B cell (primary cell): Measurements from ENCODE around the gene CGB8. TPM values are rescaled to one million over a fixed set of nuclear protein-coding genes. Genes with fewer than 3 reads are reported as not detected.
"Not testable (repeated sequence)": the region's sequence is repeated elsewhere in the genome, so short reads cannot be mapped to it uniquely, and the experiment has no call there.

ENCODE experiments used
- ATAC-seq: fragments of 200-7000 bp; cut with Tn5 transposase; one replicate; pipeline ENCODE4 v1.10.0; 2021; ENCODE audit warnings: low read depth, mild to moderate bottlenecking, moderate number of reproducible peaks, moderate library complexity
- CTCF ChIA-PET: fragments of 350-600 bp; sonication (Branson Sonifier 250); formaldehyde crosslinking; loops from one replicate; lab custom pipeline; 2021; ENCODE audit warnings: antibody characterized with exemption, inconsistent platforms; lab: Charles Lee
- POLR2A ChIA-PET: fragments of 350-600 bp; sonication (Branson Sonifier 250); formaldehyde crosslinking; loops from one replicate; lab custom pipeline; 2021; ENCODE audit warnings: antibody characterized with exemption; lab: Charles Lee
- DNase-seq: peaks from one replicate; pipeline ENCODE4 v3.0.0; 2013
- H2AFZ ChIP-seq: 2 replicates; pipeline ENCODE4 v1.6.1; 2012; ENCODE audit warnings: mild to moderate bottlenecking, low read depth, low read length; ENCODE audit not compliant: insufficient read depth, poor library complexity, severe bottlenecking
- H3K27ac ChIP-seq, 2 donors: 1 replicate in 1 of 2; 2 replicates in 1 of 2; pipeline ENCODE4 v1.5.1; 2012 to 2013; ENCODE audit warnings: low read length in 2 of 2, mild to moderate bottlenecking in 2 of 2, moderate library complexity in 1 of 2
- H3K27me3 ChIP-seq, 4 experiments: fragments of 200-600 bp in 1 of 4; sonication (generic) in 1 of 4; replicated peaks in 1 of 4; 1 replicate in 2 of 4; 2 replicates in 2 of 4; pipeline versions ENCODE4 v1.6.1 to v1.7.0; 2013 to 2016; ENCODE audit warnings: low read length in 3 of 4, mild to moderate bottlenecking in 2 of 4, mixed read lengths in 1 of 4, moderate library complexity in 1 of 4; ENCODE audit not compliant: insufficient read depth in 4 of 4, control insufficient read depth in 3 of 4; ENCODE audit errors: control extremely low read depth in 1 of 4
- H3K36me3 ChIP-seq, 2 experiments: replicated peaks in 1 of 2; 1 replicate in 1 of 2; 2 replicates in 1 of 2; pipeline versions ENCODE4 v1.6.1 to v1.7.1; 2013; ENCODE audit warnings: low read length in 1 of 2; ENCODE audit not compliant: insufficient read depth in 2 of 2, control insufficient read depth in 1 of 2; ENCODE audit errors: control extremely low read depth in 1 of 2, extremely low read depth in 1 of 2
- H3K4me1 ChIP-seq, 2 donors: fragments of 200-600 bp in 1 of 2; sonication (generic) in 1 of 2; 1 replicate in 1 of 2; 2 replicates in 1 of 2; pipeline versions ENCODE4 v1.5.1 to v1.6.1; 2013 to 2017; ENCODE audit warnings: low read length in 2 of 2; ENCODE audit not compliant: control insufficient read depth in 2 of 2, insufficient read depth in 2 of 2
- H3K4me2 ChIP-seq: replicated peaks from 2 replicates; pipeline ENCODE3; 2012; ENCODE audit warnings: mild to moderate bottlenecking, low read depth, low read length; ENCODE audit not compliant: poor library complexity, severe bottlenecking
- H3K4me3 ChIP-seq, 5 experiments: fragments of 200-600 bp in 1 of 5; sonication (generic) in 1 of 5; 1 replicate in 3 of 5; 2 replicates in 2 of 5; pipeline versions ENCODE4 v1.5.1 to v1.7.0; 2011 to 2016; ENCODE audit warnings: low read length in 4 of 5, mild to moderate bottlenecking in 4 of 5, low read depth in 2 of 5, control low read depth in 1 of 5, moderate library complexity in 1 of 5; ENCODE audit not compliant: insufficient read depth in 1 of 5; ENCODE audit errors: control extremely low read depth in 1 of 5, extremely low read depth in 1 of 5
- H3K79me2 ChIP-seq: fragments of 200-600 bp; sonication (generic); one replicate; pipeline ENCODE4 v1.6.0; 2016; ENCODE audit warnings: low read length; ENCODE audit not compliant: control insufficient read depth, insufficient read depth
- H3K9ac ChIP-seq: fragments of 200-600 bp; sonication (generic); 2 replicates; pipeline ENCODE4 v1.6.1; 2017; ENCODE audit warnings: mild to moderate bottlenecking, low read length, moderate library complexity
- H3K9me3 ChIP-seq, 3 donors: one replicate each; pipeline versions ENCODE4 v1.6.1 to v1.7.1; 2013; ENCODE audit warnings: low read length in 2 of 3; ENCODE audit not compliant: control insufficient read depth in 2 of 3, insufficient read depth in 1 of 3; ENCODE audit errors: control extremely low read depth in 1 of 3
- H4K20me1 ChIP-seq: 2 replicates; pipeline ENCODE4 v1.6.0; 2012; ENCODE audit warnings: mild to moderate bottlenecking, low read length; ENCODE audit not compliant: insufficient read depth, control insufficient read depth, poor library complexity, severe bottlenecking
- H3K27ac Mint-ChIP-seq: one replicate; pipeline ENCODE4 v1.8.0; 2021; ENCODE audit warnings: mixed read lengths
- H3K27me3 Mint-ChIP-seq: one replicate; pipeline ENCODE4 v1.8.0; 2021; ENCODE audit warnings: mixed read lengths
- H3K4me1 Mint-ChIP-seq: one replicate; pipeline ENCODE4 v1.8.0; 2021; ENCODE audit warnings: mixed read lengths
- H3K4me3 Mint-ChIP-seq: one replicate; pipeline ENCODE4 v1.8.0; 2021; ENCODE audit warnings: mixed read lengths
- H3K9me3 Mint-ChIP-seq: one replicate; pipeline ENCODE4 v1.8.0; 2022; ENCODE audit warnings: mixed read lengths; ENCODE audit not compliant: insufficient read depth
- CTCF ChIP-seq: fragments of 200-600 bp; IDR thresholded peaks from one replicate; pipeline ENCODE4 v1.8.0; 2022; ENCODE audit warnings: antibody characterized with exemption, mild to moderate bottlenecking
- EZH2 ChIP-seq: IDR thresholded peaks from 2 replicates; pipeline ENCODE4 v1.6.1; 2012; ENCODE audit warnings: borderline replicate concordance, low read depth, mild to moderate bottlenecking, moderate library complexity, low read length; ENCODE audit not compliant: insufficient read depth, poor library complexity, severe bottlenecking
- WGBS: methylation state at CpG from one replicate; pipeline ENCODE4 v1.1.5; 2013; ENCODE audit warnings: missing lambda C conversion rate; ENCODE audit not compliant: insufficient coverage; 5-methylcytosine and 5-hydroxymethylcytosine counted together
- intact Hi-C: fragments of 100-400 bp; cut with micrococcal nuclease; formaldehyde crosslinking; loops from one replicate; pipeline ENCODE4 v1.10.0; 2022
- polyA plus RNA-seq: library from polyadenylated mRNA; depleted of rRNA; stranded (reverse); fragments of >200 nt; gene quantifications from 2 replicates; pipeline ENCODE4 v1.2.3, GENCODE V29; 2012
- total RNA-seq, 2 donors: library from RNA; stranded (reverse); fragments of 120-200 nt in 1 of 2; gene quantifications; 1 replicate in 1 of 2; 2 replicates in 1 of 2; pipeline versions ENCODE4 v1.2.3 to v1.2.4, GENCODE V29; 2013 to 2022

The CGB8 gene
- total and polyA plus RNA-seq, 2 donors (not counting 1 experiment from before 2014, with no cell fraction given) = not detected

GRCh38 chr19:49042177-49042576 lies 6.7 kb downstream of the CGB8 start:
- intact Hi-C loops = no loop called here
- Histone ChIP-seq H3K4me1 (no peaks in the 10 kb centered on the region), H3K9me3 (no peaks in the 10 kb centered on the region), H3K36me3 (no peaks in the 10 kb centered on the region), H3K4me2 (no peak overlapping the region), H4K20me1 (no peaks in the 10 kb centered on the region), H2AFZ (no peak overlapping the region), H3K27ac (no peak overlapping the region), H3K79me2 (no peaks in the 10 kb centered on the region), H3K4me3 (no peak overlapping the region), H3K9ac (no peak overlapping the region), H3K27me3 (no peaks in the 10 kb centered on the region)
- H3K27ac Mint-ChIP-seq = no peak overlapping the region
- peaks cover 9% of the 10 kb centered on the region for H3K27me3 Mint-ChIP-seq
- 94% methylated on average over 15 of the region's 17 CpGs for WGBS
- no peaks in the 10 kb centered on the region for H3K4me1 Mint-ChIP-seq
- no peak for TF ChIP-seq EZH2
- no peak for TF ChIP-seq CTCF
- DNase-seq = no peak
- no peak overlapping the region for H3K4me3 Mint-ChIP-seq
- no peak for ATAC-seq
- POLR2A ChIA-PET = no interaction called here
- H3K9me3 Mint-ChIP-seq = no peaks in the 10 kb centered on the region
- CTCF ChIA-PET = no interaction called here

GRCh38 chr19:49039736-49040135 lies 9.2 kb downstream of the CGB8 start:
- H3K27ac Mint-ChIP-seq, H3K79me2 ChIP-seq, H4K20me1 ChIP-seq, H3K36me3 ChIP-seq, H3K4me1 Mint-ChIP-seq, H3K9me3 ChIP-seq, H3K4me3 Mint-ChIP-seq, H3K4me3 ChIP-seq, POLR2A ChIA-PET, H3K27ac ChIP-seq, DNase-seq, ATAC-seq, H3K4me2 ChIP-seq, H3K9me3 Mint-ChIP-seq, H3K9ac ChIP-seq, H3K4me1 ChIP-seq, H2AFZ ChIP-seq, CTCF ChIA-PET, intact Hi-C loops, H3K27me3 ChIP-seq: not testable (repeated sequence)
- WGBS = no CpG with 5 or more reads among the region's 9 CpGs
- H3K27me3 Mint-ChIP-seq = peaks cover 12% of the 10 kb centered on the region

GRCh38 chr19:49038557-49039276 lies 10.2 kb downstream of the CGB8 start:
- H2AFZ ChIP-seq, H3K36me3 ChIP-seq, CTCF ChIA-PET, H3K4me3 Mint-ChIP-seq, H3K4me1 ChIP-seq, H3K9me3 ChIP-seq, H3K4me2 ChIP-seq, intact Hi-C loops, H3K9ac ChIP-seq, DNase-seq, H4K20me1 ChIP-seq, H3K27ac Mint-ChIP-seq, POLR2A ChIA-PET, H3K4me1 Mint-ChIP-seq, H3K79me2 ChIP-seq, H3K9me3 Mint-ChIP-seq, ATAC-seq, H3K4me3 ChIP-seq, H3K27ac ChIP-seq, H3K27me3 ChIP-seq: not testable (repeated sequence)
- H3K27me3 Mint-ChIP-seq = peaks cover 12% of the 10 kb centered on the region
- 88% methylated on average over 25 of the region's 26 CpGs for WGBS
